KMS-11 (cell line): ENCODE measurements around the gene ZNF134.

Experiments
- H2AFZ ChIP-seq: fragments of 200-600 bp; sonication (generic); 2 replicates; pipeline ENCODE4 v1.6.1; 2016; ENCODE audit warnings: antibody characterized with exemption, mixed run types, low read depth
- H3K27ac ChIP-seq: fragments of 200-600 bp; sonication (generic); 2 replicates; pipeline ENCODE4 v1.6.1; 2016; ENCODE audit warnings: mild to moderate bottlenecking, mixed run types
- H3K27me3 ChIP-seq: fragments of 200-600 bp; sonication (generic); 2 replicates; pipeline ENCODE4 v1.6.1; 2017; ENCODE audit warnings: mild to moderate bottlenecking, low read depth, mixed run types, moderate library complexity; ENCODE audit not compliant: insufficient read depth
- H3K36me3 ChIP-seq: fragments of 200-600 bp; sonication (generic); 2 replicates; pipeline ENCODE4 v1.6.1; 2017; ENCODE audit warnings: mild to moderate bottlenecking, mixed run types; ENCODE audit not compliant: insufficient read depth
- H3K4me1 ChIP-seq: fragments of 200-600 bp; sonication (generic); 2 replicates; pipeline ENCODE4 v1.6.1; 2016; ENCODE audit warnings: mild to moderate bottlenecking, low read depth, mixed run types; ENCODE audit not compliant: poor library complexity, severe bottlenecking
- H3K4me2 ChIP-seq: fragments of 200-600 bp; sonication (generic); 2 replicates; pipeline ENCODE4 v1.7.0; 2016; ENCODE audit warnings: mild to moderate bottlenecking, mixed run types
- H3K4me3 ChIP-seq: fragments of 200-600 bp; sonication (generic); IDR thresholded peaks from 2 replicates; pipeline ENCODE4 v1.6.1; 2017; ENCODE audit warnings: low read depth, low read length, mixed read lengths; ENCODE audit not compliant: insufficient read depth
- H3K79me2 ChIP-seq: fragments of 200-600 bp; sonication (generic); 2 replicates; pipeline ENCODE4 v1.6.1; 2016; ENCODE audit warnings: low read depth, mixed run types; ENCODE audit not compliant: insufficient read depth
- H3K9ac ChIP-seq: fragments of 200-600 bp; sonication (generic); 2 replicates; pipeline ENCODE4 v1.6.1; 2016; ENCODE audit warnings: mild to moderate bottlenecking, mixed run types
- H4K20me1 ChIP-seq: fragments of 200-600 bp; sonication (generic); 2 replicates; pipeline ENCODE4 v1.6.1; 2016; ENCODE audit warnings: mild to moderate bottlenecking, mixed run types; ENCODE audit not compliant: insufficient read depth
- CTCF ChIP-seq: fragments of 200-600 bp; sonication (generic); conservative IDR thresholded peaks from 2 replicates; pipeline ENCODE4 v1.6.1; 2017; ENCODE audit warnings: low read depth, mild to moderate bottlenecking, antibody characterized with exemption, low read length, moderate library complexity, mixed read lengths

Gene ZNF134

GRCh38 chr19:57672466-57672865 is 58.4 kb downstream of the ZNF134 start:
- Histone ChIP-seq H3K79me2 (no peaks in the 10 kb centered on the region), H3K9ac (no peak overlapping the region), H3K4me1 (no peaks in the 10 kb centered on the region), H2AFZ (no peak overlapping the region), H3K27ac (no peak overlapping the region), H4K20me1 (no peaks in the 10 kb centered on the region), H3K4me3 (no peak overlapping the region), H3K4me2 (no peak overlapping the region), H3K27me3 (no peaks in the 10 kb centered on the region), H3K36me3 (no peaks in the 10 kb centered on the region)
- no peak for TF ChIP-seq CTCF
